ENCODE results near the gene NME8.
A peak's percentile ranks its signal among the peaks of the same experiment; 100 is the strongest.
"Not testable (repeated sequence)": the region's sequence is repeated elsewhere in the genome, so short reads cannot be mapped to it uniquely, and the experiment has no call there.

Gene NME8, protein sequence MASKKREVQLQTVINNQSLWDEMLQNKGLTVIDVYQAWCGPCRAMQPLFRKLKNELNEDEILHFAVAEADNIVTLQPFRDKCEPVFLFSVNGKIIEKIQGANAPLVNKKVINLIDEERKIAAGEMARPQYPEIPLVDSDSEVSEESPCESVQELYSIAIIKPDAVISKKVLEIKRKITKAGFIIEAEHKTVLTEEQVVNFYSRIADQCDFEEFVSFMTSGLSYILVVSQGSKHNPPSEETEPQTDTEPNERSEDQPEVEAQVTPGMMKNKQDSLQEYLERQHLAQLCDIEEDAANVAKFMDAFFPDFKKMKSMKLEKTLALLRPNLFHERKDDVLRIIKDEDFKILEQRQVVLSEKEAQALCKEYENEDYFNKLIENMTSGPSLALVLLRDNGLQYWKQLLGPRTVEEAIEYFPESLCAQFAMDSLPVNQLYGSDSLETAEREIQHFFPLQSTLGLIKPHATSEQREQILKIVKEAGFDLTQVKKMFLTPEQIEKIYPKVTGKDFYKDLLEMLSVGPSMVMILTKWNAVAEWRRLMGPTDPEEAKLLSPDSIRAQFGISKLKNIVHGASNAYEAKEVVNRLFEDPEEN

GRCh38 chr7:37848297-37848696 is at the start of gene NME8:
Gene NME8 (plus strand): TSS chr7:37848597. CDS start chr7:37850267, 1,670 bp downstream.
- no peak for DNase-seq

- DNase-seq: no peak
Measured at GRCh38 chr7:37806152-37806551, 42.2 kb upstream of the NME8 start.

DNA sequence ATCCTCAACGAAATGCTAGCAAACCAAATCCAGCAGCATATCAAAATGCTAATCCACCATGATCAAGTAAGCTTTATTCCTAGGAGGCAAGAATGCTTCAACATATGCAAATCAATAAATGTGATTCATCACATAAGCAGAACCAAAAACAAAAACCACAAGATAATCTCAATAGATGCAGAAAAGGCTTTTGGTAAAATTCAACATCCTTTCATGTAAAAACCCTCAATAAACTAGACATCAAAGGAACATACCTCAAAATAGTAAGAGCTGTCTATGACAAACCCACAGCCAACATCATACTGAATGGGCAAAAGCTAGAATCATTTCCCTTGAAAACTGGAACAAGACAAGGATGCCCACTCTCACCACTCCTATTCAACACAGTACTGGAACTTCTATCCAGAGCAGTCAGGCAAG is 36.2 kb upstream of the NME8 start:
- DNase-seq: not testable (repeated sequence)

DNA sequence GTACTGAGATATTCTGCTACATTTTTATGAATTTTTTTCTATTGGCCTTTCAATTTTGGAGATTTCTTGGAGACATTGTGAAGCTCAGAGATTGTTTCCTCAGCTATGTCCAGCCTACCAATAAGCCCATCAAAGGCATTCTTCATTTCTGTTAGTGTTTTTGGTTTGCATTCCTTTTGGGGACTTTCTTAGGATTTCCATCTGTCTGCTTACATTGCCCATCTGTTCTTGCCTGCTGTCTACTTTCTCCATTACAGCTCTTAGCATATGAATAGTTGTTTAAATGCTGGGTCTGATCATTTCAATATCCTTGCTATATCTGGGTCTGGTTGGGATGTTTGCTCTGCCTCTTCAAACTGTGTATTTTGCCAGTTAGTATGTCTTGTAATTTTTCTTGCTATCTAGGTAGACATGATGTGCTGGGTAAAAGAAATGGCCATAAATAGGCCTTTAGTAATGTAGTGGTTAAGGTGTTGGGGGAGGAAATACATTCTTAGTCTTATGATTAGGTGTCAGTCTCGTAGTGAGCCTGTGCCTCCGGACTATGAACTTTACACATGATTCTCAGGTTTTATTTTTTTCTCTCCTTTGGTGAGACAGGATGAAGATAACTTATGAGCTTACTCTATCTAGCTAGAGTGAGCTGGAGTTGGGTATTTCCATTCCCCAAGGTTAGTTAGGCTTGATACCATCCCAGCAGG is 32.6 kb upstream of the NME8 start:
- DNase-seq: no peak

- DNase-seq: peak; percentile 46 to 82 (median 77)
Measured at GRCh38 chr7:37816922-37817590, 31.3 kb upstream of the NME8 start.

DNA sequence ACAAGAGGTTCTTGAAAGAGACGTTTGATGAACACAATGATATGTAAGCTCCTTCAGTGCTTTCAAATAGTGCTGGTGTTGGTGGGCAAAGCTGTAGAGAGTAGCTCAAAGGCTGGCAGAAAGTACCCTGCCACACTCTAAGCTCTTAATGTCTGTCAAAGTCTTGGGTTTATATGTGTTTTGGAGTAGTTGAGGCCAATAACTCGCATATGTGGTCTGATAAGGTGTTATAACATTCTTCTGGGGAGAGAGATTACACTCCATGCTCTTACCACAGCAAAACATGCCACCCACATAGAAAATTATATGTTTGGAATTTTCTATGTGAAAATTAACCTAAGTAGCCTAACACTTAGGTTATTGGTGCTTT is 30.8 kb upstream of the NME8 start:
- no peak for DNase-seq

GRCh38 chr7:37817996-37818720 is 30.2 kb upstream of the NME8 start:
- DNase-seq: peak; percentile 46 to 92 (median 83)

GRCh38 chr7:37820708-37821468 is 27.5 kb upstream of the NME8 start:
- DNase-seq: no peak

DNA sequence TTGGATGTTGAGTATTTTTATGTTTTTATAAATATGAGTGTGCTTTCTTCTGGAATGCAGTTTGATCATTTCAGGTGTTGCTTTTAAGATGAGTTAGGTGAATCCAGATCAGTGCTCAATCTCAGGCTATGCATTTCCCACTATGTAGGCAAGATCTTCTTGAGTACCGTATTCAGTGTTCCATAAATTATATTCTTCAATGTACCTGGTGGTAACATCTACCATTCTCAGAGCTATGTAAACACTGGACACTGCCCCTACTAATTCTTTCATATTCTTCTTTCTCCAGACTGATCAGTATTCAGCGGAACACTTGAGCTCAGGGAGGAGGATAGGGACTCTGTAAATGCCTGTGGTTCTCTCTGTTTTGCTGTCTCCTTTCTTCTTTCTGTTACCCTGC is 25.5 kb upstream of the NME8 start:
- DNase-seq: no peak

DNA sequence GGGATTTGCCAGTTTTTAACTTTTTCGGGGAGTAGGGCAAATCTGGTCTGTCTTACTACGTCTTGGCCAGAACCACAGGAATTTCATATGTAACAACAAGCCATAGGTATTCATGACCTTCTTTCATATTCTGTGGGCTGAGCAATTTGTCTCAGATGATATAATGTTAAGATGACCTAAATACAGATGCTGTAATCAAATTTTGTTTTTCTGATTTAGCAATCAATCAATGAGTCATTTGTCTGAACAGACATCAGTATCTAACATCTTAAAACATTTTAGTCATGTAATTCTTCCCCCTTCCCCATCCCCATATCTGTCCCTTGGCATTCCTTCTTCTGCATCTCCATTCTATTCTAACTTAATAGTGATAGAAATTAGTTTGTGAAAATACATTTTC is 24.8 kb upstream of the NME8 start:
- DNase-seq: no peak

DNA sequence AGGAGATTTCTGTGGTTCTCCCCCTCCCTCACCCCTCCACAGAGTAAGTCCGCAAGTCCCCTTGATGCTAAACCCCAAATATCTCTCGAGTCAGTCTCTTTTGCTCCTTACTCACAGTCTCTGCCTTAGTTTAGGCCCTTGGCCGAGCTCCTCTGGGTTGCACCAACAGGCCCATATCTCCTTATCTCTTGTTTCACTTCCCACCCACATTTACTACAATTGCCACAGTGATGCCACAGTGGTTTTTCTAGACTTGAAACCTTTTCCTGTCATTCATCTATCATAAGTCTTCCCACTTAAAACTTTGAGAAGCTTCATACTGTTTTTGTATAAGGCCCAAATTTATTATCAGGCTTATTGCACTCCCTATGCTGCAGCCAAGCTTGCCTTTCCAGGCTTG is 23.4 kb upstream of the NME8 start:
- no peak for DNase-seq

GRCh38 chr7:37826825-37827224 is 21.6 kb upstream of the NME8 start:
- no peak for DNase-seq

DNA sequence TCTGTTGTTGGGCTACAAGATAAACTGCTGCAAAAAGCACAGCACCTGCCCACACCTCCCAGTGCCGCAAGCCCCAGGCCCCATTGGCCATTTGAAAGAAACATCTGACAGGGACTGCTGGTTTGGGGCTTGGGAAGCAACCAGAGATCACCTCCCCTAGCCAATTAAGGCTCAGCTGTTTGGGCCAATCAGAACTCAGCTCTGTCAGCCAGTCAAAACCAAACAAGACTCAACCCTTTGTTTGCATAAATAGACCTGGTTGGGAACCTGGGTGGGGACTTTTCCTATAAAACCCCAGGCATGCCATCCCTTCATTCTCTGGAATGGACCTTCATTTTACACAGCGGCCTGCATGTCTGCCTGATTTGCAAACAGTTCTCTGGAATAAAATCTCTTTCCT is 17.2 kb upstream of the NME8 start:
- DNase-seq: no peak

- DNase-seq: peak; percentile 80 to 90 (median 82)
Measured at GRCh38 chr7:37832194-37832593, 16.2 kb upstream of the NME8 start.

- peak; percentile 82 to 87 (median 83) for DNase-seq
Measured at GRCh38 chr7:37833107-37833817, 15.1 kb upstream of the NME8 start.

- DNase-seq: no peak
Measured at GRCh38 chr7:37833818-37834146, 14.6 kb upstream of the NME8 start.

DNA sequence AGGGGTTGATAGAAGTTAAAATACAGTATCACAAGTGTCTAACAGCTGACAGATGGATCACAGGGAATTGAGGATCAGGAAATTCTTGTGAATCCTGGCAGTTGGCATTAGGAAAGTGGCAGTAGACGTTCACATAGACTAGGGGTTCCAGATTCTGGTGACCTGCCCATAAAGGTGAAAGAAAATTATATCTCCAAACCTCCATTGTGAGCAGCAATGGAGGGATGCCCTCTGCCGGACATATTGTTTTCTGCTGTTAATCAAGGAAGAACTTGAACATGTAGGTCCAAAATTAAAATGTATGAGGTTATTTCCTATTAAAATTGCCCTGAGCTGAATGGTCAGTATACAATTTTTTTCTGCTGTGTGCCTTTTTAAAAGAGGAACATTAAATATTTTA is 5.1 kb downstream of the NME8 start:
- peak in 1 of 3 donors; percentile 10 for DNase-seq

- no peak for DNase-seq
Measured at GRCh38 chr7:37882086-37882485, 33.7 kb downstream of the NME8 start.

DNA sequence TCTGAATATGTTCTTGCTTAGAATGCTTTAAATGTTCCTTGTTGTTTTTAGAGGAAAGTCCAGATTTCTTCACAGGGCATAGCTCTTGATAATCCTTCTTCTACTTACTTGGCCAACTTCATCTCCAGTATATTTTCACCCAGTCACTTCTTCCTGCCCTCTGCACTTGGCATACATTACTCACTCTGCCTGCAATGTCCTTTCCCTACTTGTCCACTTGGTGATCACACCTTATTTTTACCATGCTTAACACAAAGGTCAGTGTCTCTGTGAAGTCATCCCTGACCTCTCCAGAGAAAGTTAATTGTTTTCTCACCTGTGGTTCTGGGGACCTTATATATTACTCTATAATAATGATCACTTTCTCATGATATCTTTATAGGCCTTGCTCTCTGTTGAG is 45.0 kb downstream of the NME8 start:
- no peak for DNase-seq

- no peak for DNase-seq
Measured at GRCh38 chr7:37894671-37895070, 46.3 kb downstream of the NME8 start.

DNA sequence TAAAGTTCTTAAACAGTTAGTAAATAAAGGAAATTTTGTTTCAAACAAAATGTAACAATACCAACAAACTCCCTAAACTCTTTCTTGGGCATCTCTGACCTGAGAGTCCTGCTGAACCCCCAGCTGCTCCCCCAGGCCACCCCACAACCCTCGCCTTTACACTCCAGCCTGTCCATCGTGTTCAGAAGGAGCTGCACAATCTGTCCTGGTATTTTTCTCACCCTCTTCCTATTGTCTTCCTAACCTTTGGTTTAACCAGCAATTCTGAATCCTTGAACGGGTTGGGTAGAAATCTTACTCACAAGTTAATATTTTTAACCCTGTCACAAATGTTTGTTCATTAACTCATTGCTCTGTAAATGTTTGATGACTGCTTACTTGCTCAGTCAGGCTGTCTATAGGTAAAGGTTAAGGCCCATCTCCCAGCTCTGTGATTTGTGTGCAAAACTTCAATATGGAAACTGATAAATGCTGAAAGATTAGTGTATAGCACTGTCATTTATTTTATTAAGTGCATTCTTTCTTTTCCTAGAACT is 51.4 kb downstream of the NME8 start:
- DNase-seq: no peak
